AG10803 (cell line): ENCODE data around the gene CHPF2.

Experiments
- DNase-seq: peaks from one replicate; pipeline ENCODE4 v3.0.0; 2010; ENCODE audit warnings: low read depth
- H3K4me3 ChIP-seq: 2 replicates; pipeline ENCODE4 v1.5.1; 2011; ENCODE audit warnings: mild to moderate bottlenecking, low read length, control low read depth
- TF ChIP-seq, protein P1 (sequence below): conservative IDR thresholded peaks from 2 replicates; pipeline ENCODE4 v1.5.1; 2011; ENCODE audit warnings: mild to moderate bottlenecking, low read length, control low read depth, inconsistent platforms

The CHPF2 gene

DNA sequence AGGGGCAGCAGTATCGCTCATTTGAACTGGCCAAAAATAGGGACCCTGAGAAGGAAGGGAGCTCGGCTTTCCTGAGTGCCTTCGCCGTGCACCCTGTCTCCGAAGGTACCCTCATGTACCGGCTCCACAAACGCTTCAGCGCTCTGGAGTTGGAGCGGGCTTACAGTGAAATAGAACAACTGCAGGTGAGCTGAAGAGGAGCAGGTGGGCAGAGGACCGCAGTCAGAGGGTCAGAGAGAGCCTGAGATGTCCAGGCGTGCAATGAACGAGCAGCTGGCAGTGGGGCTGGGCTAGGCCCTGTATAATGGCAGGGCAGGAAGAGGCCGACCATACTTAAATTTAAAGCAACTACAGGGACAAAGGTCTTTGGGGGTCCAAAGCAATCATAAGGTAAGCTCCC, 4.1 kb downstream of the CHPF2 start:
- no peak for DNase-seq
- TF ChIP-seq, protein P1, sequence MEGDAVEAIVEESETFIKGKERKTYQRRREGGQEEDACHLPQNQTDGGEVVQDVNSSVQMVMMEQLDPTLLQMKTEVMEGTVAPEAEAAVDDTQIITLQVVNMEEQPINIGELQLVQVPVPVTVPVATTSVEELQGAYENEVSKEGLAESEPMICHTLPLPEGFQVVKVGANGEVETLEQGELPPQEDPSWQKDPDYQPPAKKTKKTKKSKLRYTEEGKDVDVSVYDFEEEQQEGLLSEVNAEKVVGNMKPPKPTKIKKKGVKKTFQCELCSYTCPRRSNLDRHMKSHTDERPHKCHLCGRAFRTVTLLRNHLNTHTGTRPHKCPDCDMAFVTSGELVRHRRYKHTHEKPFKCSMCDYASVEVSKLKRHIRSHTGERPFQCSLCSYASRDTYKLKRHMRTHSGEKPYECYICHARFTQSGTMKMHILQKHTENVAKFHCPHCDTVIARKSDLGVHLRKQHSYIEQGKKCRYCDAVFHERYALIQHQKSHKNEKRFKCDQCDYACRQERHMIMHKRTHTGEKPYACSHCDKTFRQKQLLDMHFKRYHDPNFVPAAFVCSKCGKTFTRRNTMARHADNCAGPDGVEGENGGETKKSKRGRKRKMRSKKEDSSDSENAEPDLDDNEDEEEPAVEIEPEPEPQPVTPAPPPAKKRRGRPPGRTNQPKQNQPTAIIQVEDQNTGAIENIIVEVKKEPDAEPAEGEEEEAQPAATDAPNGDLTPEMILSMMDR, result no peak
- no peak overlapping the region for H3K4me3 ChIP-seq

DNA sequence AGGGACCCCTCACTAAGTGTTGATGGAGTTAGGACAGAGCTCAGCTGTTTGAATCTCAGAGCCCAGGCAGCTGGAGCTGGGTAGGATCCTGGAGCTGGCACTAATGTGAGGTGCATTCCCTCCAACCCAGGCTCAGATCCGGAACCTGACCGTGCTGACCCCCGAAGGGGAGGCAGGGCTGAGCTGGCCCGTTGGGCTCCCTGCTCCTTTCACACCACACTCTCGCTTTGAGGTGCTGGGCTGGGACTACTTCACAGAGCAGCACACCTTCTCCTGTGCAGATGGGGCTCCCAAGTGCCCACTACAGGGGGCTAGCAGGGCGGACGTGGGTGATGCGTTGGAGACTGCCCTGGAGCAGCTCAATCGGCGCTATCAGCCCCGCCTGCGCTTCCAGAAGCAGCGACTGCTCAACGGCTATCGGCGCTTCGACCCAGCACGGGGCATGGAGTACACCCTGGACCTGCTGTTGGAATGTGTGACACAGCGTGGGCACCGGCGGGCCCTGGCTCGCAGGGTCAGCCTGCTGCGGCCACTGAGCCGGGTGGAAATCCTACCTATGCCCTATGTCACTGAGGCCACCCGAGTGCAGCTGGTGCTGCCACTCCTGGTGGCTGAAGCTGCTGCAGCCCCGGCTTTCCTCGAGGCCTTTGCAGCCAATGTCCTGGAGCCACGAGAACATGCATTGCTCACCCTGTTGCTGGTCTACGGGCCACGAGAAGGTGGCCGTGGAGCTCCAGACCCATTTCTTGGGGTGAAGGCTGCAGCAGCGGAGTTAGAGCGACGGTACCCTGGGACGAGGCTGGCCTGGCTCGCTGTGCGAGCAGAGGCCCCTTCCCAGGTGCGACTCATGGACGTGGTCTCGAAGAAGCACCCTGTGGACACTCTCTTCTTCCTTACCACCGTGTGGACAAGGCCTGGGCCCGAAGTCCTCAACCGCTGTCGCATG, 5.2 kb downstream of the CHPF2 start:
- no peak for DNase-seq
- TF ChIP-seq, protein P1, result no peak
- no peak overlapping the region for H3K4me3 ChIP-seq

DNA sequence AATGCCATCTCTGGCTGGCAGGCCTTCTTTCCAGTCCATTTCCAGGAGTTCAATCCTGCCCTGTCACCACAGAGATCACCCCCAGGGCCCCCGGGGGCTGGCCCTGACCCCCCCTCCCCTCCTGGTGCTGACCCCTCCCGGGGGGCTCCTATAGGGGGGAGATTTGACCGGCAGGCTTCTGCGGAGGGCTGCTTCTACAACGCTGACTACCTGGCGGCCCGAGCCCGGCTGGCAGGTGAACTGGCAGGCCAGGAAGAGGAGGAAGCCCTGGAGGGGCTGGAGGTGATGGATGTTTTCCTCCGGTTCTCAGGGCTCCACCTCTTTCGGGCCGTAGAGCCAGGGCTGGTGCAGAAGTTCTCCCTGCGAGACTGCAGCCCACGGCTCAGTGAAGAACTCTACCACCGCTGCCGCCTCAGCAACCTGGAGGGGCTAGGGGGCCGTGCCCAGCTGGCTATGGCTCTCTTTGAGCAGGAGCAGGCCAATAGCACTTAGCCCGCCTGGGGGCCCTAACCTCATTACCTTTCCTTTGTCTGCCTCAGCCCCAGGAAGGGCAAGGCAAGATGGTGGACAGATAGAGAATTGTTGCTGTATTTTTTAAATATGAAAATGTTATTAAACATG, 6.0 kb downstream of the CHPF2 start:
- TF ChIP-seq, protein P1, result no peak
- DNase-seq, result no peak
- H3K4me3 ChIP-seq, result no peak overlapping the region

DNA sequence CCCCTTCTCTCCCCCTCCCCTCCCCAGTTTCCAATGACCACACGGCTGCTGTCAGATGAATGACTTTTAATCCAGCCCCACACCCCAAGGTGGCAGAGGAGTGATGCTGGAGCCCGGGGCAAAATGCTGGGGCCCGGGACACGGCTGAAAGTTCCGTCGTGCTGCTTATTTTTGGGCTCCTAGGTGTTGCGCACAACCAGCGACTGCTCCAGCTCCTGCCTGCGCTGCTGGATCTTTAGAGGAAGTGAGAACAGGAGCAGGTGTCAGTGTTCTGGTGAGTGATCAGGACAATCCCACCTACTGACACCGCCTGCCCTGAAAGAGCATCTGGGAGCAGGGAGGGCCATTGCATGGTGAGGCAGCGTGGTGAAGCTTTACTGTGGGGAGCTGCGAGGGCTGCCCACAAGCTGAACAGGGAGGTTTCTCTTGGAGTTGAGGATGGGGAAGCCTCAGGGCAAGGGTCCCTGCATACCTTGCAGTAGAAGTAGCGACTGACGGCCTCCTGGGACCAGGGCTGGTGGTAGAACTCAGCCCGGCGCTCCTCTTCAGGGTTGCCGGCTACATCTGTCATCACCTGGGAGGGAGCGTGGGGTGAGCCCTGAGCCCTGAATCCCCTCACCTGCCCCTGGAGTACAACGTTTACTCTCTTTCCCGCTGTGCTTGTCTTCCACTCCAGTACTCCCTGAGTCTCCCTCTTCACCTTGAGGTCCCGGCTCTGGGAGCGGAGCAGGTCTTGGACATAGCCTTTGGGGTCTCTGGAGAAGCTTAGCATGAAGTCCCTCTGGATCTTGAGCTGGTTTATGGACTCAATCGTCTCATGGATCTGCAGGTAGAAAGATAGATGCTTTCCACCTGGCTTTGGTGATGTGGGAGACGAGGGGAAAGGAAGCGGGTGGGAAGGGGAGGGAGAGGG, 6.9 kb downstream of the CHPF2 start:
- no peak overlapping the region for H3K4me3 ChIP-seq
- TF ChIP-seq, protein P1, result no peak
- no peak for DNase-seq

DNA sequence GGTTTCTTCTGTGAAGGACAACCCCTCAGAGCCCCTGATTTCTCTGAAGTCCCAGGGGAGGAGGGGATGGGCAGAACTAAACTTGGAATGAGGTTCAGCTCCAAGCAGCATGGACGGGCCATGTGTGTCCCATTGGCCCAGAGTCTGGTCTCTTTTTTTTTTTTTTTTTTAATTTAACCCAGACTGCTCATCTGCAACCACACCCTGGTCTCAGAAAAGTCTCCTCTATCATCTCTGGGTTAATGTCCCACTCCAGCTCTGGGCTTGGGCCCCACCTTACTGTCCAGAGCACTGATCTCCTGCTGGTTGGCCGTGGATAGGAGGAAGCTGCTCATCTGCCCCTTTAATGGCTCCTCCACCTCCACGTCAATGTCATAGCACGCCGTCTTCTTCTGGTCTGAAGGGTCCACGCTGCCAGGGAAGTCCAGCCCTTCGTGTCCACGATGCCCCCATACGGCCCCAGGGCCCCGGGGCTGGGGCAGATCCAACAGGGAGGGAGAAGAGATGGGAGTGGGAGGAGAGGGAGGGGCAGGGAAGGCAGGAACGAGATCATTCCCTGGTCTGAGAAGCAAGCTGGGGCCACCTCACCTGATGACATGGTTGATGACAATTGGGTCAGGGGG, 7.7 kb downstream of the CHPF2 start:
- TF ChIP-seq, protein P1, result no peak
- no peak for DNase-seq
- H3K4me3 ChIP-seq, result no peak overlapping the region

DNA sequence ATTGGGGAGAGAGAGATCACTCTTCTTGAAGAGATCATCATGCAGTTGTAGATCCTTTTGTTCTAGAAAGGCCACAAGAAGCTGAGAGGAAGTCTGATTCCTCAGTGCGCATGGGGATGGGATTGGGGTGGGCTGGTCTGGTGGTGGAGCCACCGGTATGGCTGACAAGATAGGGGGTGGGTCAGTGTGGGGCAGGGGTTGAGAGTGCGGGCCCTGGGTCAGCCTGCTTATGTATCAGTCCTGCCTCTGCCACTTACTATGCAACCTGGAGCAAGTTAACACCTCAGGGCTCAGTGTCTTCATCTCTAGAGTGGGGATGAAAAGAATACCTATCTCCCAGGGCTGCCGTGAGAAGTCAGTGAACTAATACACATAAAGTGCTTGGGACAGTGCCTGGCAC, 8.3 kb downstream of the CHPF2 start:
- H3K4me3 ChIP-seq, result no peak overlapping the region
- TF ChIP-seq, protein P1, result no peak
- no peak for DNase-seq
